GM21515 (cell line): ENCODE results near the gene PDSS2.
"Not testable (repeated sequence)": the region's sequence is repeated elsewhere in the genome, so short reads cannot be mapped to it uniquely, and the experiment has no call there.

Source experiments
- ATAC-seq: cut with Tn5 transposase; IDR thresholded peaks from one replicate; pipeline ENCODE4 v1.9.1; 2021; ENCODE audit not compliant: unreplicated experiment

Gene PDSS2

DNA sequence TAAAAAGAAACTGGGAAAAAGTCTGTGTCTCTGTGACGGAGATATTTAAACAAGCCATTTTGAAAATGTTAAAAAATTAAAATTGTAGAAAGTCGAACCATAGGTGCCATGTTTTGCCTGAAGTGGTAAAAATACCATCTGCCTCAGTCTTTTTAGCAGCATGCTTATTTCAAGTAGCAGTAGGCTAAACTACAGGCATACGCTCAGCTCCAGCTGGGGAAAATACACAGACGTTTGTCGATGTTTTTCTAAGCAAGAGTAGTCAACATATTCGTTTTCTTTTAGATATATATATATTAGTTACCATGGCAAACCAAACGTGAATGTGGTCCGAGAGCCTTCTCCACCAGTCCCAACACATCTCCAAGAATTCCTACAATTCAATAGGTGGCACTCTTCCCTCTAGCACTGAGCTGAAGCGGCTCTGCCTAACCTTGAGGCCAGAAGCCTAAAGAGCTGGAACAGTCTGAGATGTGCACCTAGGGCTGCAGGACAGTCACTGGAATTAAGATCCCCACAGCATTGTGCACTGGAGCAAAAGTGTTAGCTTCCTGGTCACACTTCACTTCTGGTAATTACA lies 273.9 kb downstream of the PDSS2 start:
- no peak for ATAC-seq

DNA sequence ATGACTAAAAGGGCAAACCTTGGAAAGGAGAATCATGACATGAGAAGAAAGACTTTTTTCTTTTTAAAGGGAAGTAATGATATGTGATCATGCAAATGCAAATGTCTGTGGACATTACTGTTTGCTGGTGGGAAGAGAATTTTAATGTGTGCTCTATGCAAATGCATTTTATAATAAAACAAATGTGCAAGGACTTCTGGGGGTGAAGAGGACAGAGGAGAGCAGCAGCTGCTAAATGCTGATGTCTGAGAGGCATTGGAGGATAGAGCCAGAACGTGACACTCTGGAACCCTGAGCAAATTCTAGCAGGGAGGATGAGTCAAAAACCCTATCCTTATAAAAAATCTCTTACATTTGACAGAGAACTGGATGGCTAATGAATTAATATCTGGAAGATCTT lies 274.9 kb downstream of the PDSS2 start:
- ATAC-seq = no peak

DNA sequence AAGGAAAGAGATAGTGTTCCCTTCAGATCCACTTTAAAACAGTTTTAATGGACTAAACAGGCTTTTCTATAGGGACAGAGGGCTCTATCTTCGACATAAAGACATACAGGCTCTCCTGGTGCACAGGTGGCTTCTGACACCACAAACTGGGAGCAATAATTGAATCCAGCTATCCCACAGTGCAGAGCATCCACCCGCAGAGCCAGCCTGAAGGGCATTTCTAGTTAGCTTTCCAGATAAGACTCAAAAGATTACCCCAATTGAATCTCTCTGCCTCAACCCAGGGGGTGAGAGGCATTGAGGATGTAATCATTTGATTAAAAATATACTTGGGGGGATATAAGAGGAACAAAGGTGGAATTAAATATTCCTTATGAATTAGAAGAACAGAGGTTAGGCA lies 279.3 kb downstream of the PDSS2 start:
- no peak for ATAC-seq

DNA sequence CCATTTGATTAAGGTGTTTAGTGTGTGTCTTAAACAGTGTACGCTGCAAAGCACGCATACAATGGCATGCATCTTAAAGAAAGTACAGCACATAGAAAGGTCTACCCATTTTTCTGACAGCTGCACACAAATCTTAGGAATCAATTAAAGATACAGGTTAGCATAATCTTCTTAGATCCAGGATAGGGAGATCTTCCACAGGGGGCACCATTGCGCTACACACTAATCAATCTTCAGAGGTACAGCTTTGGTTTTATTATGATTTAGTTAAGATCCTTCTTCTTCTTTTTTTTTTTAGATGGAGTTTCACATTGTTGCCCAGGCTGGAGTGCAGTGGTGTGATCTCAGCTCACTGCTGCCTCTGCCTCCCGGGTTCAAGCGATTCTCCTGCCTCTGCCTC lies 280.4 kb downstream of the PDSS2 start:
- no peak for ATAC-seq

DNA sequence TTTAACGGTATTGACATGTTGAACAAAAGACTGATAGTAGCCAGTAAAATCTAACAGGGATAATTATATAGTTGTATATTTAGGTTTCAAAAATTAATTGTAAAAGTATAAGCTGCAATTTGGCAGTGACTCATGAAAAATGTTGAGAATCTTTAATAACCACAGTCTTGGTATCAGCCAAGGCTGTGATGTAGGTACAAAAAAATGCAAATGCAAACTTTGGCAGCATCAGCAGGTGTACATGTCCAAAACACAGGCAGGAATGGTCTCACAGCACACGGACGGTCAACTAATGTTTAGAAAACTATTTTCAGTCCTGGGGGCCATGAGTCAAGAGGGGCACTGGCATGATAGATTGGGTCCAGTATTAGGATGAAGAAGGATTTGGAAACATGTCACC lies 285.6 kb downstream of the PDSS2 start:
- ATAC-seq = no peak

DNA sequence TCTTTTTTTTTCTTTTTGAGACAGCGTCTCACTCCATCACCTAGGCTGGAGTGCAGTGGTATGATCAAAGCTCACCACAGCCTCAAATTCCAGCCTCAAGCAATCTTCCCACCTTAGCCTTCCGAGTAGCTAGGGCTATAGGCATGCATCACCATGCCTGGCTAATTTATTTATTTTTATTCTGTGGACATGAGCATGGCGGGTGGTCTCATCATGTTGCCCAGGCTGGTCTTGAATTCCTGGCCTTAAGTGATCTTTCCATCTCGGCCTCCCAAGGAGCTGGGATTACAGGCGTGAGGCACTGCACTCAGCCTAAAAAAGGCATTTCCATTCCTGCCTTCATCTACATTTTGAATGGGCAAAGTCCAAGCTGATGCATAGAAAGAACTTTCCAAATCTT lies 287.9 kb downstream of the PDSS2 start:
- no peak for ATAC-seq

DNA sequence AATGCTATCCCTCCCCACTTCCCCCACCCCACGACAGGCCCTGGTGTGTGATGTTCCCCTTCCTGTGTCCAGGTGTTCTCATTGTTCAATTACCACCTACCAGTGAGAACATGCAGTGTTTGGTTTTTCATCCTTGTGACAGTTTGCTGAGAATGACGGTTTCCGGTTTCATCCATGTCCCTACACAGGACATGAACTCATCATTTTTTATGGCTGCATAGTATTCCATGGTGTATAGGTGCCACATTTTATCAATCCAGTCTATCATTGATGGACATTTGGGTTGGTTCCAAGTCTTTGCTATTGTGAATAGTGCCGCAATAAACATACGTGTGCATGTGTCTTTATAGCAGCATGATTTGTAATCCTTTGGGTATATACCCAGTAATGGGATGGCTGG lies 295.1 kb downstream of the PDSS2 start:
- ATAC-seq = not testable (repeated sequence)

DNA sequence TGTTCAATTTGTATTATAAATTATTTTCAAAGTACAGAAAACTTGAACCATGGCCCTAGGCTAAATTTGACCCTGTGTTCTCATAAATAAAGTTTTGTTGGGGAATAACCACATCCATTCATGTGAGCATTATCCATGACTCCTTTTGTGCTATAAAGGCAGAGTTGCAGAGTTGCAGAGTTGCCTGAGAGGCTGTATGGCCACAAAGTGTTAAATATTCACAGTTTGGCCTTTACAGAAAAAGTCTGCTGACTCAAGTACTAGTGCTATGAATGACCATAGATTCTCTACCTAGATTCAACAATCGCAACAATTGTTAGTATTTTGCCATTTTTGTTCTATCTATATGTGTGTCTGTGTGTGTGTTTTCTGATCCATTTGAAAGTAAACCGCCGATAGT lies 297.8 kb downstream of the PDSS2 start:
- ATAC-seq = no peak

DNA sequence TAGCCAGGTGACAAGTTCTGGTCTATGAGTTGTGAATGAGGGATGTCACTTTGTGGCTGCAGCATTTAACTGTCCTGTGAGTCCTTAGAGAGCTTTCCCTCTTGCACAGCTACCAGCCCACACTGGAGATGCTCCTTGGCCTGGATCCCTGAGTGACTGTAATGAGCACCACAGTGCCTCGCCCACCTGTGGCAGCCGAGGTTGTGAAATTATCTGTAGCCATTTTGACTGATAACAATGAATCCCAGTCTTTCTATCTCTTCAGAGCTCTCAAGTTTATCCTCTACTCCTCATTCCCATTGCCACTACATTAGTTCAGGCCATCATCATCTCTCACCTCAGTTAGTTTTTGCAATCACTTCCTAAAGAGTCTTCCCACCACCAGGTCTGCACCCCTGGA lies 302.7 kb downstream of the PDSS2 start:
- no peak for ATAC-seq

DNA sequence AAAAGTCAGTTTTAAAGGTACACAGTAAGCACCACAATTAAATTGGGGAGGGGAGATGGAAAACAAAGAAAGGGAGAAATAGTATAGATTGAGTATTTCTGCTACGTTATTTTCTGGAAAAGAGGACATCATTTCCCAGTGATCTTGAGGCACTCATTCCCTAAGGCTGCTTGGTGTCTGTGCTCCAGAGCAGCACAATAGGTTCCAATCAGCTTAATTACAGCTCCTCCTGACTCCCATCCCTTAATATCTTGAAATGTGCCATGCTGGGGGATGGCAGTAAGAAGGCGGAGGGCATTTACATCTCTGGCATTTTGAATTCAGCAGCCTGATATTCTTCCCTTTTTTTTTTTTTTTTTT lies 304.6 kb downstream of the PDSS2 start:
- no peak for ATAC-seq

DNA sequence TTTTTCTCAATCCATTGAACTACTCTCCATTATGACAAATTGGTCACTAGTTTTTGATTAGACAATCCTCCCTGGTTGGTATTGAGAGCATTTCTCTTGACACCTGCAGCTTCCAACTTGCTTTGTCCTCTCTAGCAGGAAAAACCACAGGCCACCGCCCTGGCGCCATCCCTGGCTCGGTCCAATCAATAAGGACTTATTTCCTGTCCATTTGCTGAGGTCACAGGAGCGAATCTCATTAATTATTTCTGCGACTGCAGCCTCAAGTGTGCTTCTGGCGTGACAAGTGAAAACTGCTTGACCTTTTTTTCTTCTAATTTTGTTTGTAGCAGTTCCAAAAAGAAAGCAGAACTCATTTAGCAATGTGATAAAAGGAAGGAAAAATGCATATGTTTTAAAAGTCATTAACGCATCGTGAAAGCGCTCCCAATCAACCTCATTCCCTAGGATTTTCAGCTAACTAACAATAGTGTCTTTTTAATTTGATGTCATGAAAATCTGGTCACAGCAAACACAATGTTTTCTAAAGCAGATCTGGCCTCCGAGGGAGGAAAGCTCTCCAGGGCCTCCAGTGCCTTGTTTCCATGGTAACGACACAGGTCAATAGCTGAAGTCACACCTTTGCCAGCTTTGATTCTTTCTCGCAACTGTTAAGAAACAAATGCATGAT lies 305.1 kb downstream of the PDSS2 start:
- ATAC-seq = no peak

DNA sequence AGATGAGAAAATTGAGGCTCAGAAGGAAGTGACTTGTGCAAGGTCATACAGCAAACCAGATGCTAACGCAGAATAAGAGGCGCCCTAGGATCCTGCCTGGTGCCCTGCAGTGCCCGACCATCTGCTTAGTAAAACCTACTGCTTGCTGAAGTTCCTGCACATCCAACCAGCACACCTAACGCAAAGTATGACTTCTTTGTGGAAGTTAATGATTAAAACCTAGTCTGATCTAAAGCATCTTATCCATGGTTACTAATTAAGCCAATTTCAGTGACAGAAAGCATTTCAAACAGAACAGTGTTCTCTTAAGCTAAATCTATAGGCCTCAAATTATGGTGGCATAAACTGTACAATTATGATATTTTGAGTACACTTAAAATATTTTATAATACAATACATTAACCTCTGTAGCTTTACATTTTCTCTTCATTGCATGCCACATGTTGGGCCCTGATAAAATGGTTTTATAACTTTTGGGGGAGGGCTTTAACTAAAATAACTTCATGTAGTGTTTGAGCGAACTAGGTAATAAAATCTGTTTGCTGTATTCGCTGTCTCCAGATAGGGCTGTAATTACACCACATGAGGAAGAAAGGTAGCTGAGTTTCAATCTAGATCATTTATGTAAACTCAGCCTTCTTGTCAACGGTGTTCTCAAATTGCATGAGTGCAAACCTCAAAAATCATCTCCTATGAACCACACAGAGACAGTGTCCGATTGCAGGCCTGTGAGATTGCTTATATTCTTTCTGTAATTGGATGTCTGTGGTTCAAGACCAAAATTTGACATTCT lies 306.5 kb downstream of the PDSS2 start:
- ATAC-seq = no peak

DNA sequence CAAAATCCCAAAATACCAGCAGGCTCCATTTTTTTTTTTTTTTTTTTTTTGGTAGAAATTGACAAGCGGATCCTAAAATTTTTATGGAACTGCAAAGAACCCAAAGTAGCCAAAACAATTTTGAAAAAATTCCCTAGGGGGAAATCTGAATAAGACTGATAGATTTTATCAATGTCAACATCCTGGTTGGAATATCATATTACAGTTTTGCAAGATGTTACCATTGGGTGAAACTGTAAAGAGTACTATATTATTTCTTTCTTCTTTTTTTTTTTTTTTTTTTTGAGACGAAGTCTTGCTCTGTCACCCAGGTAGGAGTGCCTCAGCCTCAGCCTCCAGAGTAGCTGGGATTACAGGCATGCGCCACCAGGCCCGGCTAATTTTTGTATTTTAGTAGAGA lies 314.7 kb downstream of the PDSS2 start:
- no peak for ATAC-seq

DNA sequence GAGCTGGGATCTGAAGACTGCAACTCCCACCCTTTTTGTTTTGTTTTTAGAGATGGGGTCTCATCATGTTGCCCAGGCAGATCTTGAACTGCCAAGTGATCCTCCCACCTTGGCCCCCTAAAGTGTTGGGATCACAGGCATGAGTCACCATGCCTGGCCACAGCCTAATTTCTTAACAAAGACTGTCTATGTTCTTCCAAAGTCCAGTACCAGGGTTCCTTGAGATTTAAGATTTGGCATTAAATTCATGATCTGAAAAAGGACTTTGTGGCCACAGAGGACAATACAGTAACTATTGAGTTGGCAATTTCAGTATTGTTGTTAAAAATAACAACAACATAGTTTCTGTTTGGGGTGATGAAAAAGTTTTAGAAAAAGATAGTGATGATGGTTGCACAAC lies 315.4 kb downstream of the PDSS2 start:
- no peak for ATAC-seq

DNA sequence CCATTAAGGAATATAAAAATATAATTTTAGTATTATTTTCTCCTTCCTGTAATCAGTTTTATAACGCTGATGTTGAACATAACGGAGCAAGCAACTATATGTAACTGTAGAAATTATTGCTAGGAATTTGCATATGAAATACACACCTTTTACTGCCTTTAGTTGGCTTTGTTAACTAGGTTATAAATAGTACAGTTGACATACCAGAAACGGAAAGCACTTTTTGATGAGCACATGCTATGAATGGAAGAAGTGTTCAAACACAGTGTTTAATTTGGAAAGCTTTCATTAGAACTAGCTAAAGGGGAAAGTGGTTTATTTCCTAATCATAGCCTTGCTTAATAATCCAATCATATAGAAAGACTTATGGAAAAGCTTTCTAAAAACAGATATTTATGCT lies 318.8 kb downstream of the PDSS2 start:
- no peak for ATAC-seq

DNA sequence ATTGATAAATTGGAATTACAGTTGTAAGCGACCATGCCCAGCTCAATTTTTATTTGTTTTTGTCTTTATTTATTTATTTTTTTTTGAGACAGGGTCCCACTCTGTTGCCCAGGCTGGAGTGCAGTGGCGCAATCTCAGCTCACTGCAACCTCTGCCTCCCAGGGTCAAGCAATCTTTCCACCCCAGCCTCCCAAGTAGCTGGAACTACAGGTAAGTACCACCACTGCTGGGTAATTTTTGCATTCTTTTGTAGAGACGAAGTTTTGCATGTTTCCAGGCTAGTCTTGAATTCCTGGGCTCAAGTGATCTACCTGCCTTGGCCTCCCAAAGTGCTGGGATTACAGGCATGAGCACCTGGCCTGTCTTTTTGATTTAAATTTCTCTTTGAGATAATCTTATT lies 323.0 kb downstream of the PDSS2 start:
- not testable (repeated sequence) for ATAC-seq

DNA sequence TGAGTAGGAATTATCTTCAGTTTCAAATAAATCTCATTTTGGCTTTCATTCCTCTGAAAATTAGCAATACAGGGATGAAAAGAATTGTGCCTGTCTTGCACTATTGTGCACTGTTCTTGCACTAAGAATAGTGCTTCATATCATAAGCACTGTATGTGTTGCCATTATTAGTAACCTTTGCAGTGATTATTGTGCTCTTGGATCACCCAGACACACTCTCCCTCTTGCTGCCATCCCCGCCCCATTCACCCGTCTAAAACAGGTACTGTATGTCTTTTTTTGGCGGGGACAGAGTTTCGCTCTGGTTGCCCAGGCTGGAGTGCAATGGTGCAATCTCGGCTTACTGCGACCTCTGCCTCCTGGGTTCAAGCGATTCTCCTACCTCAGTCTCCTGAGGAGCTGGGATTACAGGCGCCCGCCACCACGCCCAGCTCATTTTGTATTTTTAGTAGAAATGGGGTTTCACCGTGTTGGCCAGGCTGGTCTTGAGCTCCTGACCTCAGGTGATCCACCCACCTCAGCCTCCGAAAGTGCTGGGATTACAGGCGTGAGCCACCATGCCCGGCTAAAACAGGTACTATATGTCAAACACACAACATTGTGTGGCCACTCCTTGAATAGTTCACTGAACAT lies 324.2 kb downstream of the PDSS2 start:
- ATAC-seq = not testable (repeated sequence)

DNA sequence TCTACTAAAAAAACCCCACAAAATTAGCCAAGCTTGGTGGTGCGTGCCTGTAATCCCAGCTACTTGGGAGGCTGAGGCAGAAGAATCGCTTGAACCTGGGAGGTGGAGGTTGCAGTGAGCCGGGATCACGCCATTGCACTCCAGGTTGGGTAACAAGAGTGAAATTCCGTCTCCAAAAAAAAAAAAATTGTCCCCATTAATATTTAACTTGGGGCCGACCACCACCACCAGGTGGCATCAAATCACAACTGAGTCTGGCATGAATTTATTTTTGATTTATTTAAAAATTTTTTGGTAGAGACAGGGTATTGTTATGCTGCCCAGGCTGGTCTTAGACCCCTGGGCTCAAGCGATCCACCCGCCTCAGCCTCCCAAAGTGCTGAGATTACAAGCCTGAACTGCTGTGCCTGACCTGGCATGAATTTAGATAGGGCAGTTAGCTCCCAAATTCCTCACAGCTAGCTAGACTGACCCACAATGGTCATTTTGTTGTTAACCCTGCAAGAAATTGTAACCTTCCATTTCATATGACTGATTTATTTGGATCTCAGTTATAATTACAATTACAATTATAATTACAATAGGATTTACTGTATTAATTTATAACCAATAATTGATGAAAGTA lies 326.9 kb downstream of the PDSS2 start:
- ATAC-seq = no peak

DNA sequence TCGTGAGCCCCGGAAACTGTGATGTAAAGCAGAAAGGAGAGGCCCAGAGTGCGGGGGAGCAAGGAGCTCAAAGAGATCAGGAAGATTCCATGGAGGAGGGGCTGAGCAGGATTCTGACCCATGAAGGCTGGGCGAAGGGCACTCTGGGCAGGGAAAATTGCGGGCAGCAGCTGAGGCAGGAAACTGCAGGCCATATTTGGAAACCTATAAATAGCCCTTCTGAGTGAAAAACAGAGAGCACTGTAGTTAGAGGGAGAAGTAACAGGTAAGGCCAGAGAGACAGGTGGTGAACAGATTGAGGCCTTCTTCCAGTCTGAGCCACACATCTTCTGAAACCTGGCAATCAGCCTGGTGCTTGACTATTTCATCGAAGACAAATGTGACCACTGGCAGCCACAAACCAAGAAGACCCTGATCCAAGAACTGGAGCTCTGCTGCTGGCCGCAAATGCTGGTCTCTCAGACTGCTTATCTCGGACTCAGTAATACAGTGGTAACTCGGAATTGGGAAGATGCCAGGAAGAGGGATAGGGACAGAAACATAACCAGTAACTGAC lies 329.9 kb downstream of the PDSS2 start:
- no peak for ATAC-seq

DNA sequence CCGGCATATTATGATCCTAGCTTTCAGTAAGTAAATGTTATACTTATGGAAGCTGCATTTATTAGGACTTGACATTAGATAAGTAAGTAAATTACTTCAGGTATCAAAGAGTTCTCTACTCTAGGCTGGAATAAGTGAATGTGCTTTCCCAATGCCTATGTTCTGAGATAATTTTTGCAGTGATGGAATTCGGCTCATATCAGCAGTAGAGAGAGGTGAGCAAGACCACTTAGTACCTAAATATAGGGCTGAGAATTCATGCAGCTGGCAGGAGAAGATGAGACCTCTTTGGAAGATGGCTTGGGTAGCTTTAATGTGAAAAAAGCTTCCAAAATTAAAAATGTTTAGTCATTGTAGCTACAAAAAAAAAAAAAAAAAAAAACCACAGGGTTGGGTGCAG lies 330.8 kb downstream of the PDSS2 start:
- no peak for ATAC-seq

DNA sequence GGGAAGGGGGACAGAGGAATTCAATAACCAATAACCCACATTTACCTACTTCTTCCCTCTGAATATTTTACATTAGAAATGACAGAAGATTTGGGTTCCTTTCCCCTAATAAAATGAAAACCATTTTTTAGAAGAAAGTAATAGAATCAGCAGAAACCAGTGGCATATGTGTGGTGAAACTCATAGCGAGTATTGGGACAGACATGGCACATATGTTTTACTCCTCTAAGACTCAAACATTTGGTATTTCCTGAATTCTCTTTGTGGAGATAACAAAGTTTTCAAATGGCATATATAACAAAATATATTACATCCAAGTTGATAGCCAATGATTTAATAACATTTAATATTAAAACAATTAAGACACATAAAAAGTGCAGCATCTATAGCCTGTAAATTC lies 331.2 kb downstream of the PDSS2 start:
- ATAC-seq = no peak
